Measurements from ENCODE around the gene LYPLA2. TPM values are rescaled to one million over a fixed set of nuclear protein-coding genes. Genes with fewer than 3 reads are reported as not detected.
"Not testable (repeated sequence)": the region's sequence is repeated elsewhere in the genome, so short reads cannot be mapped to it uniquely, and the experiment has no call there.

Gene LYPLA2
- total RNA-seq, 6 experiments from 2014 or later: 28.1 to 69.8 (median 32.6) TPM

GRCh38 chr1:23801338-23801748, 10.4 kb downstream of the LYPLA2 start:
- H3K27me3 ChIP-seq: no peaks in the 10 kb centered on the region
- peak; percentile 52 to 82 (median 79) for DNase-seq
- H3K4me1 ChIP-seq: peaks cover 0 to 51% (median 14%) of the 10 kb centered on the region in 4 donors
- no peak for TF ChIP-seq POLR2A (IDR thresholded peaks at IDR 0.05)
- TF ChIP-seq, protein P1, sequence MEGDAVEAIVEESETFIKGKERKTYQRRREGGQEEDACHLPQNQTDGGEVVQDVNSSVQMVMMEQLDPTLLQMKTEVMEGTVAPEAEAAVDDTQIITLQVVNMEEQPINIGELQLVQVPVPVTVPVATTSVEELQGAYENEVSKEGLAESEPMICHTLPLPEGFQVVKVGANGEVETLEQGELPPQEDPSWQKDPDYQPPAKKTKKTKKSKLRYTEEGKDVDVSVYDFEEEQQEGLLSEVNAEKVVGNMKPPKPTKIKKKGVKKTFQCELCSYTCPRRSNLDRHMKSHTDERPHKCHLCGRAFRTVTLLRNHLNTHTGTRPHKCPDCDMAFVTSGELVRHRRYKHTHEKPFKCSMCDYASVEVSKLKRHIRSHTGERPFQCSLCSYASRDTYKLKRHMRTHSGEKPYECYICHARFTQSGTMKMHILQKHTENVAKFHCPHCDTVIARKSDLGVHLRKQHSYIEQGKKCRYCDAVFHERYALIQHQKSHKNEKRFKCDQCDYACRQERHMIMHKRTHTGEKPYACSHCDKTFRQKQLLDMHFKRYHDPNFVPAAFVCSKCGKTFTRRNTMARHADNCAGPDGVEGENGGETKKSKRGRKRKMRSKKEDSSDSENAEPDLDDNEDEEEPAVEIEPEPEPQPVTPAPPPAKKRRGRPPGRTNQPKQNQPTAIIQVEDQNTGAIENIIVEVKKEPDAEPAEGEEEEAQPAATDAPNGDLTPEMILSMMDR (IDR thresholded peaks at IDR 0.05): no peak
- no peaks in the 10 kb centered on the region for H3K9me3 ChIP-seq
- intact Hi-C loops (cut with DNase I): loop anchor here in 1 of 2 donors (10.0 kb wide), 1 partner anchor 63 kb away; the partner anchor contains the start of gene FUCA1
- H3K4me3 ChIP-seq: peak overlapping the region; percentile 71 to 80 (median 76)
- H3K36me3 ChIP-seq: peaks cover 0 to 24% (median 2%) of the 10 kb centered on the region in 4 donors
- 27% methylated on average over 8 of the region's 19 CpGs for WGBS (ENCODE audit: insufficient coverage, low coverage, low lambda C conversion rate, missing lambda C conversion rate)
- ATAC-seq: peak; percentile 14 to 49 (median 46)
- H3K27ac ChIP-seq: peak overlapping the region; percentile 89 to 96 (median 94)

- intact Hi-C loops (cut with DNase I): loop anchor here in 1 of 2 donors (10.0 kb wide), 1 partner anchor 63 kb away; the partner anchor contains the start of gene FUCA1
- DNase-seq (peak; percentile 55 to 84 (median 84)), ATAC-seq (peak in 2 of 4 donors; percentile 14)
- no peaks in the 10 kb centered on the region for H3K9me3 ChIP-seq
- peaks cover 0 to 52% (median 14%) of the 10 kb centered on the region in 4 donors for H3K4me1 ChIP-seq
- peaks cover 0 to 30% (median 4%) of the 10 kb centered on the region in 4 donors for H3K36me3 ChIP-seq
- no peaks in the 10 kb centered on the region for H3K27me3 ChIP-seq
- WGBS (ENCODE audit: insufficient coverage, low coverage, low lambda C conversion rate, missing lambda C conversion rate): 7% methylated on average over 3 of the region's 10 CpGs
- peak overlapping the region in 2 of 3 donors; percentile 94 to 96 for H3K27ac ChIP-seq
- H3K4me3 ChIP-seq: peak overlapping the region in 2 of 3 donors; percentile 76 to 80
- TF ChIP-seq POLR2A (IDR thresholded peaks at IDR 0.05): no peak
- TF ChIP-seq, protein P1 (IDR thresholded peaks at IDR 0.05): no peak
Measured at GRCh38 chr1:23801876-23802275, 10.9 kb downstream of the LYPLA2 start.

GRCh38 chr1:23802809-23803342, 11.9 kb downstream of the LYPLA2 start:
- not testable (repeated sequence) for H3K27me3 ChIP-seq, ATAC-seq, DNase-seq, H3K9me3 ChIP-seq, H3K4me3 ChIP-seq
- H3K36me3 ChIP-seq: peaks cover 0 to 31% (median 7%) of the 10 kb centered on the region in 4 donors
- 90% methylated on average over 6 of the region's 7 CpGs for WGBS (ENCODE audit: insufficient coverage, low coverage, low lambda C conversion rate, missing lambda C conversion rate)
- H3K4me1 ChIP-seq: peaks cover 0 to 52% (median 14%) of the 10 kb centered on the region in 4 donors
- intact Hi-C loops (cut with DNase I): loop anchor here in 1 of 2 donors (10.0 kb wide), 1 partner anchor 62 kb away; the partner anchor contains the start of gene FUCA1
- H3K27ac ChIP-seq: peak overlapping the region in 1 of 3 donors; percentile 96

DNA sequence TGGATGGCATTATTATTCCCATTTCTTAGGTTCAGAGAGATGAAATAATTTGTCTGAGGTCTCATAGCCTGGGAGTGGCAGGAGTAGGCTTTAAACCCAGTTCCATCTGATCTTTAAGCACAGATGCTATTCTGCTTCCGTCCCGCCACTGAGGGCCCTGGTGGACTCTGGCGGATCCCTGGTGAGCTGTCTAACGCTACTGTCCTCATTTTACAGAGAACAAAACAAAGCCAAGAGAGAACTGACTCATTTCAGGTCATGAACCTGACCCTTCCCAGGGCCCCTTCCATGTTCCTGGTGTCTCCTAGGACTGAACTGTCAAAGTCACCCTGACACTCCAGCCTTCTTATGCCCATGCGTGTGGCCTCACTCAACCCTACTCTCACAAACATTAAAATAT, 12.7 kb downstream of the LYPLA2 start:
- TF ChIP-seq, protein P1 (IDR thresholded peaks at IDR 0.05): no peak
- ATAC-seq (no peak), DNase-seq (no peak)
- intact Hi-C loops (cut with DNase I): loop anchor here in 1 of 2 donors (10.0 kb wide), 1 partner anchor 61 kb away; the partner anchor contains the start of gene FUCA1
- Histone ChIP-seq H3K9me3 (no peaks in the 10 kb centered on the region), H3K27ac (peak overlapping the region in 1 of 3 donors; percentile 38), H3K4me1 (peaks cover 0 to 51% (median 14%) of the 10 kb centered on the region in 4 donors), H3K27me3 (no peaks in the 10 kb centered on the region), H3K4me3 (no peak overlapping the region), H3K36me3 (peaks cover 0 to 32% (median 8%) of the 10 kb centered on the region in 4 donors)
- 86% methylated on average over 5 of the region's 5 CpGs for WGBS (ENCODE audit: insufficient coverage, low coverage, low lambda C conversion rate, missing lambda C conversion rate)

Data from right lobe of liver (tissue), 6 donors.